T-helper 2 cell treated with Interferon-gamma antibody and Interleukin-4, amounts not matched to agents 100 ng/mL and 5 ng/mL, for 36 hours (primary cell): ENCODE measurements around the gene GBGT1. TPM values are rescaled to one million over a fixed set of nuclear protein-coding genes. Genes with fewer than 3 reads are reported as not detected.

Experiments used
- intact Hi-C: fragments of 100-400 bp; cut with micrococcal nuclease; formaldehyde crosslinking; loops from one replicate; pipeline ENCODE4 v1.15.1; 2023
- total RNA-seq: library from RNA; stranded (reverse); gene quantifications from 2 replicates; pipeline ENCODE4 v1.2.3, GENCODE V29; 2022

GBGT1 gene
- total RNA-seq, 1 donor from 2014 or later, result 6.7 TPM

GRCh38 chr9:133146746-133147411 lies 16.8 kb downstream of the GBGT1 start:
- intact Hi-C loops, result loop anchor here (5.0 kb wide), 1 partner anchor 170 kb away; the partner anchor contains the start of gene GFI1B

DNA sequence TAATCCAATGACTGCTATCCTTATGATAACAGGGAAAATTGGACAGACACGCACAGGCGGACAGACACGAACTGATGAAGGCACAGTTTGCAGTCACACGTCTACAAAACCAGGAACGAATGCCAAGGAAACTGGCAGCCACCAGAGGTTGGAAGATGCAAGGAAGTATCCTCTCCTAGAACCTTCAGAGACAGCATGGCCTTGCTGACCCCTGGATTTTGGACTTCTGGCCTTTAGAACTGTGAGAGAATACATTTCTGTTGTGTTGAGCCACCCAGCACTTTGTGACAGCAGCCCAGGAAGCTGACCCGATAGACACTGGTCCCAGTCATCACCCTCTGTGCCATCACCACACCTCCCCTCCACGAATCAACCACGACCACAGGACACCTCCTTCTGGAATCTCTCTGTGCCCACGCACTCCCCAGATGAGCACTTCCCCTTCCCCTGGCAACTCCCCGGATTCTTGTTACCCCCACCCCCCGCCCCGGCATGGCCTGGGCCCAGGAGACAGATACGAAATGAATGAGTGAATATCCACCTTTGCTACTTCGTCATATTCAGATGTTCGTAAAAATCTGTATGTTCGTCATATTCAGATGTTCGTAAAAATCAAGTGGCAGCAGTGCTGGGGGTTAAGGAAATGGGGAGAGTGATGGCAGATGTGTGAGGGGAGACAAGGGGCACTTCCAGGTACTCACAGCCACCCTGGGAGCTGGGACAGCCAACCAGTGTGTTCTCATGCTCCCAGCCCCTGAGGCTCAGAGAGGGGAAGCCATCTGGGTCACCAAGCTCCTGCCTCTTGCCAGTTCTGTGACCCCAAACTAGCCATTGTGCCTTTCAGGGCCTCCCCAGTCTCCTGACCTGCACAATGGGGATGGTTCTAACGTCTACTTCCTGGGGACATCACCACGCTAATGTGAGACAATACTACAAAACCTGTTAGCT lies 18.5 kb downstream of the GBGT1 start:
- intact Hi-C loops, result loop anchor here (1.0 to 5.0 kb wide), 6 partner anchors 12 to 168 kb away; partner anchors contain the start of genes GFI1B, GTF3C5 and RALGDS

DNA sequence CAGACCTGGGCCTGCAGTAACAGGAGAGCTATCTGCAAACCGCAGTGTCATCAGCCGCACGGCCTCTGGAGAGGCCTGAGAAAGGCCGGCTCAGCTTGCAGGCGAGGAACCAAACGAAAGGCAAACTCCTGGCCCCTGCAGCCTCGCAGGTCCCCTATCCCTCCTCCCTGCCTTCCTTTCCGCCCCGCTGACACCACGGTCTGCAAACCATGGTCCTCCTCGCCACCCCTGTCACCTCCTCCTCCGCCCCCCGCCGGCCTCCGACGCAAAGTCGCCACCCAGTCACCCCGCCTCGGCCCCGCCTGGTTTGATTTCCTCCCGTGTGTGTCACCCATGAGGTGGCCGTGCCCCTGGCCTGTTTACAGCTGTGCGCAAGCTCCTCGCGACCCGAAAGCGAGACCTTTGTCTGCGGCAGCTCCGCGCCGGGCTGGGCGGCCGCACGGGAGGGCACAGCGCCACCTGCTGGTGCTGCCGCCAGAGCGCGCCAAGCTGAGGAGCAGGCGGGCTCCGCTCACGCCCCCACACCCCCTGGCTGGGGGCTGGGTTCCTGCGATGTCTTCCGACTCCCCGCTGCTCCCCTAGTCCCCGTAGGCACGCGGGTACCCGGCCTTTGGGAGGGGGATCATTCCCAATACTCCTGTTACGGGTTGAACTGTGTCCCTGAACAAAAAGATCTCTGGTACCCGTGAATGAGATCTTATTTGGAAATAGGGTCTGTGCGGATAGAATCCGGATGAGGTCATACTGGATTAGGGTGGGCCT lies 19.4 kb downstream of the GBGT1 start:
- intact Hi-C loops, result loop anchor here (1.0 kb wide), 5 partner anchors 11 to 114 kb away; partner anchors contain the start of genes GTF3C5 and RALGDS

DNA sequence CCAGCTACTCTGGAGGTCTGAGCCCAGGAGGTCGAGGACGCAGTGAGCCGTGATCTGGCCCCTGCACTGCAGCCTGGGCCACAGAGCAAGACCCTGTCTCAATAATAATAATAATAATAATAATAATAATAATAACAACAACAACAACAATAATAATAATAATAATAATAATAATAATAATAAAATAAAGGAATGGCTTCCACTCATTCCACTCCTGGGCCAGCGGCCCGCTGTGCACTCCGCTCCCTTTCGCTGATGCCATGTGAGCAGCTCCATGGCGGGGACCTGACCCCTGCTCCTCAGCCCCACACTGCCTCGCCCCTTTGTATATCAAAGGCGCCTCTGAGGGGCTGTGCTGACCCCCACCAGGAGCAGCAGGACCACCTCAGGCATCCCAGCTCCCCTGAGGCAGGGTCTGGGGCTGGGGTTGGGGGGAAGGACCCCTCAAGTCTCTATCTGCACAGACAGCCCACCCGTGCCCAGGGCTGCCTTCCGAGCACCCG lies 20.0 kb downstream of the GBGT1 start:
- intact Hi-C loops, result loop anchor here (1.0 kb wide), 5 partner anchors 10 to 113 kb away; partner anchors contain the start of genes GTF3C5 and RALGDS

- intact Hi-C loops, result no loop called here
Observed at GRCh38 chr9:133142684-133143622, 20.8 kb downstream of the GBGT1 start.

GRCh38 chr9:133141833-133142595 lies 21.7 kb downstream of the GBGT1 start:
- intact Hi-C loops, result no loop called here

- intact Hi-C loops, result no loop called here
Observed at GRCh38 chr9:133140606-133141005, 23.1 kb downstream of the GBGT1 start.

DNA sequence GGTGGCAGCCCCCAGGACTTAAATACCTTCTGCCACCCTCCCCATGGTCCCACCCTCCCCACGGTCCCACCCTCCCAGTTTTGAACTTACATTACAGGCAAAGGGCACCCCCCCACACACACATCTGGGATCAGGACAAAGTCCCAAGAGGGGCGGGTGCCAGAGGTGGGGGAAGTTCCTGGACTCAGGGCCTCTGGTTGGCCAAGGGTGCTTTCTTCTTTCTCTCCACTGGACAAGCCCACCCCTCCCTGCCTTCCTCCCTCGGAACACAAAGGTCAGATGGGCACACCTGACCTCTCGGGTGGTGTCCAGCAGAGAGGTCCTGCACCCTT lies 23.6 kb downstream of the GBGT1 start:
- intact Hi-C loops, result no loop called here

DNA sequence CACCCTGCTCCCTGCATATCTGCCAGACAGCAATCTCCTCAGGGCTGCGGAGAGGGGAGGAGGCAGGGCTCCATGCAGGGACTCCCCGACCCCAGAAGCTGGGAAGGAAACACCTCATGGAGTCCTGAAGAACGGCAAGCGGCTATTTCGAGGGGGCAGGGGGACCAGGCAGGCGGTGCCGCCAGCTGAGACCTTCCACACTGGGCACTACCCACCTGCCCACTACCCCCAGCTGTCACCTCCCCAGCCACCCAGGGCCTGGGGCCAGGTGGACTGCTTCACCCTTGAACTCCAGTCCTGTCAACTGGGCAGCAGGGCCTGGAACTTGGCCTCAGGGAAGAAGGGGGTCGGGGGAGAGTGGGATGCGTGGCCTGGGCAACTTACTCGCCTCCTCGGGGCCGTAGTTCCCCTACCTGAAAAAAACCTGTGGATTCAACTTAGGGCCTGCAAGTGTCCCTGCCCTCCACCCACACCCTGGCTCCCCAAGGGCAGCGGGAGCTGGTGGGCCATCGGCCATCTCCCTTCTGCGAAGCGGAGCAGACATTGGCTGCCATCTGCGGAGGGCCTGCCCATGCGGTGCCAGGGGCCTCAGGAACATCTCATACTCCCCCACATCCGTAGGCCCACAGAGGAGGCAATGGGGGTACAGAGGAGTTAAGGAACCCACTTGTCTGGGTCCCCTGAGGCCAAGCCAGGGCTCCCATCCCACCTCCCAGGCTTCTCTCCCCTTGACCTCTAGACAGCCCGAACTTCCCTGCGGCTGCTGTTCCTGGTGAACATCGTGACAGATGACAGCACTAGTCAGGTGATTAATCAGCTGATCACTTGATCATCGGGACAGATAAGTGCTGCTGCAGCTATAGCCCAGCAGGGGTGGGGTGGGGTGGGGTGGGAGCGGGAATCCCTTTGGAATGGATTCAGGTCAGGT lies 24.2 kb downstream of the GBGT1 start:
- intact Hi-C loops, result no loop called here

- intact Hi-C loops, result no loop called here
Observed at GRCh38 chr9:133137451-133138231, 26.1 kb downstream of the GBGT1 start.

- intact Hi-C loops, result no loop called here
Observed at GRCh38 chr9:133135146-133135745, 28.5 kb downstream of the GBGT1 start.

DNA sequence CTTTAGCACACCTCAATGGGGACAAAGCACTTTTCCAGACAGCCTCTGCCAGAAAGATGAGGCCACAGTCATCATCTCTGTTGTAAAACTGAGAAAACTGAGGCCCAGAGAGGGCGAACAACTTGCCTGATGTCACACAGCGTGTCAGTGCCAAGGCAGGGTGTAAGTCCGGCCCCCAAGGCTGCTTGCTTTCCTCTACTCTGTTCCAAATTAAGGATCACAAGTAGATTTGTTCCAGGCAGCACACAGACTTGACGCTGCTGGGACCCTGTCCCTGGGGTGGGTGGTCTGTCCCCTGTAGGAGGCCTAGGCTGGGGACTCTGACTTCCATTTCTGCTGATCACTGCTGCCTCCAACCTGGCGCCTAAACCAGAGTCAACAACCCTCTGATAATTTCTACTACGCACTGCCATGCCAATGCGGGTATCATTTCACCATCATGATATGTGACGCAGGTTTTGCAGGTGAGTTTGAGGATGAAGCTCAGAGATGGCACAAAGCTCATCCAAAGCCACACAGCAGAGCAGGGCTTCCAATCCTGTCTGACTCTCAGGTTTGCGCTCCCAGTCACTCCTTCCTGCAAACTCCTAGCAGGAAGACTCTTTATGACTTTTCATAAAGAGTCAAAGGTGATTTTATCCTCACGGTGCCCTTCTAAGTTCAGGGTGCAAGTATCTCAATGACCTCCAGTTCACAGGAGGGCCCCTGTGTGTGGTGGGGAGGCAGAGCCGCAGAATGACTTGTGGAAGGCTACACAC lies 29.1 kb downstream of the GBGT1 start:
- intact Hi-C loops, result loop anchor here (5.0 kb wide), 1 partner anchor 77 kb away; no protein-coding TSS in a partner anchor

DNA sequence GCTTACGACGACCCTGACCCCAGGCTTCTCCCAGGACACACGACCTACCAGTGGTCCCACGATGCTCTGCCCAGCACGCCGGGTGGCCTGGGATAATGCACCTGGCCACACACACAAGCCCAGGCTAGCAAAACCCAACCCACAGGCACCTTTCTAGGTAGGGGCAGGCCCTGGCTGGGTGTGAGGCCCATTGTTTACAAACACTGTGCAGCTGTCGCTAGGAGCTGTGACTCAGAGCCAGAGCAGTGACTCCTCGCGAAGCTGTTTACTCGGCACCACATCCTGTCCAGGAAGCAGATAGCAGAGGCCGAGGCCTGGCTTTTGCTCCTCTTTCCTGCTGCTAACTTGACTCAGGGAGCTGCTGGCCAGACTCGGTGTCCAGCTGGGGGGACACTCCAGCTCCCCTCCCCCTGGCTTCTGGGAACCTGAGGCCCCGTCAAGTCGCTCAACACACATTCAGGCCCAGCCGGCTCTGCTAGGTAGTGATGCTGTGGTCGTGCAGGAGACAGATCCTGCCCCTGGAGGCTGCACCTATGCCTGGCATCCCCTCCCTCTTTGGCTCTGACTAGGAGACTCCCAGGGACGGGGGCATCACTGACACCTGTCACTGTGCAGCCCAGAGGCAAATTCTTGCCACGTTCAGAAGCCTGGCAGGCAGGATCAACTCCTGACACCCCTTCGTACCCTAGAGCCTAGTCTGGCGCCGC lies 29.9 kb downstream of the GBGT1 start:
- intact Hi-C loops, result loop anchor here (1.0 to 5.0 kb wide), 3 partner anchors 10 to 77 kb away; partner anchors contain the start of gene RALGDS

- intact Hi-C loops, result loop anchor here (5.0 kb wide), 1 partner anchor 75 kb away; no protein-coding TSS in a partner anchor
Observed at GRCh38 chr9:133132174-133132573, 31.5 kb downstream of the GBGT1 start.

- intact Hi-C loops, result loop anchor here (5.0 kb wide), 1 partner anchor 74 kb away; no protein-coding TSS in a partner anchor
Observed at GRCh38 chr9:133131506-133131905, 32.2 kb downstream of the GBGT1 start.
